ENCODE measurements around the gene SNTG2.

- TF ChIP-seq CTCF (IDR thresholded peaks at IDR 0.05; ENCODE audit: low read depth, low read length, poor library complexity, severe bottlenecking) (no peak), EZH2phosphoT487 (IDR thresholded peaks at IDR 0.05; ENCODE audit: borderline replicate concordance, low read length) (no peak)
Observed at GRCh38 chr2:1037066-1037465, 86.4 kb downstream of the SNTG2 start.

Measured in DOHH2 (cell line).